Anterior cingulate cortex (tissue), 58 donors: ENCODE results near the gene CHPT1.
A peak's percentile ranks its signal among the peaks of the same experiment; 100 is the strongest.
"Not testable (repeated sequence)": the region's sequence is repeated elsewhere in the genome, so short reads cannot be mapped to it uniquely, and the experiment has no call there.

Experiments used
- DNase-seq, 58 donors: peaks; one replicate each; lab custom pipeline; 2025; lab: John Stamatoyannopoulos, UW

Gene CHPT1

GRCh38 chr12:101680647-101681046, 16.8 kb upstream of the CHPT1 start:
- no peak for DNase-seq

GRCh38 chr12:101681627-101682026, 15.8 kb upstream of the CHPT1 start:
- DNase-seq = not testable (repeated sequence)

- peak in 1 of 58 donors; percentile 41 for DNase-seq
These were observed 12.3 kb upstream of the CHPT1 start for GRCh38 chr12:101685092-101685491.

GRCh38 chr12:101686176-101686575, 11.3 kb upstream of the CHPT1 start:
- DNase-seq = peak in 4 of 58 donors; percentile 4 to 27 (median 8)

GRCh38 chr12:101690544-101691098, 6.8 kb upstream of the CHPT1 start:
- DNase-seq = no peak

GRCh38 chr12:101691503-101692096, 5.8 kb upstream of the CHPT1 start:
- DNase-seq = no peak

GRCh38 chr12:101694297-101694848, 3.1 kb upstream of the CHPT1 start:
- DNase-seq = no peak

GRCh38 chr12:101694986-101695385, 2.5 kb upstream of the CHPT1 start:
- DNase-seq = no peak

- DNase-seq = no peak
These were observed 1.7 kb upstream of the CHPT1 start for GRCh38 chr12:101695706-101696105.

GRCh38 chr12:101696251-101697196, 916 bp upstream of the CHPT1 start:
- peak in 29 of 58 donors; percentile 5 to 60 (median 33) for DNase-seq

- peak in 47 of 58 donors; percentile 10 to 79 (median 50) for DNase-seq
These were observed 725 bp downstream of the CHPT1 start for GRCh38 chr12:101697930-101698799.

- DNase-seq = peak in 9 of 58 donors; percentile 3 to 17 (median 10)
These were observed 1.4 kb downstream of the CHPT1 start for GRCh38 chr12:101698800-101699347.

GRCh38 chr12:101700299-101700820, 2.9 kb downstream of the CHPT1 start:
- DNase-seq = no peak

GRCh38 chr12:101703487-101703886, 6.0 kb downstream of the CHPT1 start:
- DNase-seq = no peak

- no peak for DNase-seq
These were observed 9.0 kb downstream of the CHPT1 start for GRCh38 chr12:101706403-101706802.

- no peak for DNase-seq
These were observed 9.8 kb downstream of the CHPT1 start for GRCh38 chr12:101707131-101707782.

- no peak for DNase-seq
These were observed 12.8 kb downstream of the CHPT1 start for GRCh38 chr12:101710288-101710687.

GRCh38 chr12:101713059-101713682, 15.7 kb downstream of the CHPT1 start:
- peak in 30 of 58 donors; percentile 1 to 63 (median 25) for DNase-seq
